Measurements from ENCODE around the gene LZTR1.

DNA sequence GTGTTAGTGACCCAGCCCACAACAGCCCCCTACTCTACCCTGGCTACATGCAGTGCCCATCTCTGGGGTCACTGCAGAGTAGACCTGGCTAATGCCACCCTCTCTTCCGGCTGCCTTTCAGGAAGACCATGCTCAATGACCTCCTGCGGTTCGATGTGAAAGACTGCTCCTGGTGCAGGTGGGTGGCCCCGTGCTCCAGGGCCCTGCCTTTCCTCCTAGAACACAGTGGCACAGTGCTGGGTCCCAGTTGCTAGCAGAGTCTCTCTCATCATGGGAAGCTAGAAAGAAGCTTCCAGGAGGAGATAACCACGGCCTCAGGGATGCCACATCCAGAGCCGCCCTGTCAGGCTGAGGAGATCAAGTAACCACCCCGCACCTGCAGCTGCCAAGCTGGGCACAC is 3.6 kb downstream of the LZTR1 start:
- TF ChIP-seq CTCF (IDR thresholded peaks at IDR 0.05): no peak
- TF ChIP-seq HOXA7 (CRISPR knock-in tag; IDR thresholded peaks at IDR 0.05): no peak
- no peak for TF ChIP-seq USF2 (IDR thresholded peaks at IDR 0.05)
- TF ChIP-seq EP300 (IDR thresholded peaks at IDR 0.05): no peak
- no peak for TF ChIP-seq POLR2A (IDR thresholded peaks at IDR 0.05; ENCODE audit: low read length)
- TF ChIP-seq, protein P1, sequence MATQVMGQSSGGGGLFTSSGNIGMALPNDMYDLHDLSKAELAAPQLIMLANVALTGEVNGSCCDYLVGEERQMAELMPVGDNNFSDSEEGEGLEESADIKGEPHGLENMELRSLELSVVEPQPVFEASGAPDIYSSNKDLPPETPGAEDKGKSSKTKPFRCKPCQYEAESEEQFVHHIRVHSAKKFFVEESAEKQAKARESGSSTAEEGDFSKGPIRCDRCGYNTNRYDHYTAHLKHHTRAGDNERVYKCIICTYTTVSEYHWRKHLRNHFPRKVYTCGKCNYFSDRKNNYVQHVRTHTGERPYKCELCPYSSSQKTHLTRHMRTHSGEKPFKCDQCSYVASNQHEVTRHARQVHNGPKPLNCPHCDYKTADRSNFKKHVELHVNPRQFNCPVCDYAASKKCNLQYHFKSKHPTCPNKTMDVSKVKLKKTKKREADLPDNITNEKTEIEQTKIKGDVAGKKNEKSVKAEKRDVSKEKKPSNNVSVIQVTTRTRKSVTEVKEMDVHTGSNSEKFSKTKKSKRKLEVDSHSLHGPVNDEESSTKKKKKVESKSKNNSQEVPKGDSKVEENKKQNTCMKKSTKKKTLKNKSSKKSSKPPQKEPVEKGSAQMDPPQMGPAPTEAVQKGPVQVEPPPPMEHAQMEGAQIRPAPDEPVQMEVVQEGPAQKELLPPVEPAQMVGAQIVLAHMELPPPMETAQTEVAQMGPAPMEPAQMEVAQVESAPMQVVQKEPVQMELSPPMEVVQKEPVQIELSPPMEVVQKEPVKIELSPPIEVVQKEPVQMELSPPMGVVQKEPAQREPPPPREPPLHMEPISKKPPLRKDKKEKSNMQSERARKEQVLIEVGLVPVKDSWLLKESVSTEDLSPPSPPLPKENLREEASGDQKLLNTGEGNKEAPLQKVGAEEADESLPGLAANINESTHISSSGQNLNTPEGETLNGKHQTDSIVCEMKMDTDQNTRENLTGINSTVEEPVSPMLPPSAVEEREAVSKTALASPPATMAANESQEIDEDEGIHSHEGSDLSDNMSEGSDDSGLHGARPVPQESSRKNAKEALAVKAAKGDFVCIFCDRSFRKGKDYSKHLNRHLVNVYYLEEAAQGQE (IDR thresholded peaks at IDR 0.05): no peak
- TF ChIP-seq SMC3 (IDR thresholded peaks at IDR 0.05): no peak
- TF ChIP-seq RFX5 (IDR thresholded peaks at IDR 0.05): no peak
- TF ChIP-seq, protein P2, sequence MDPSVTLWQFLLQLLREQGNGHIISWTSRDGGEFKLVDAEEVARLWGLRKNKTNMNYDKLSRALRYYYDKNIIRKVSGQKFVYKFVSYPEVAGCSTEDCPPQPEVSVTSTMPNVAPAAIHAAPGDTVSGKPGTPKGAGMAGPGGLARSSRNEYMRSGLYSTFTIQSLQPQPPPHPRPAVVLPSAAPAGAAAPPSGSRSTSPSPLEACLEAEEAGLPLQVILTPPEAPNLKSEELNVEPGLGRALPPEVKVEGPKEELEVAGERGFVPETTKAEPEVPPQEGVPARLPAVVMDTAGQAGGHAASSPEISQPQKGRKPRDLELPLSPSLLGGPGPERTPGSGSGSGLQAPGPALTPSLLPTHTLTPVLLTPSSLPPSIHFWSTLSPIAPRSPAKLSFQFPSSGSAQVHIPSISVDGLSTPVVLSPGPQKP (IDR thresholded peaks at IDR 0.05; ENCODE audit: low read depth, low read length): no peak
- no peak for TF ChIP-seq MYC (IDR thresholded peaks at IDR 0.05; ENCODE audit: borderline replicate concordance, low read length)
- no peak for TF ChIP-seq JUN (IDR thresholded peaks at IDR 0.05)
- TF ChIP-seq CHD4 (IDR thresholded peaks at IDR 0.05; ENCODE audit: borderline replicate concordance): no peak
- TF ChIP-seq SREBF2 (IDR thresholded peaks at IDR 0.05): no peak
- TF ChIP-seq, protein P3, sequence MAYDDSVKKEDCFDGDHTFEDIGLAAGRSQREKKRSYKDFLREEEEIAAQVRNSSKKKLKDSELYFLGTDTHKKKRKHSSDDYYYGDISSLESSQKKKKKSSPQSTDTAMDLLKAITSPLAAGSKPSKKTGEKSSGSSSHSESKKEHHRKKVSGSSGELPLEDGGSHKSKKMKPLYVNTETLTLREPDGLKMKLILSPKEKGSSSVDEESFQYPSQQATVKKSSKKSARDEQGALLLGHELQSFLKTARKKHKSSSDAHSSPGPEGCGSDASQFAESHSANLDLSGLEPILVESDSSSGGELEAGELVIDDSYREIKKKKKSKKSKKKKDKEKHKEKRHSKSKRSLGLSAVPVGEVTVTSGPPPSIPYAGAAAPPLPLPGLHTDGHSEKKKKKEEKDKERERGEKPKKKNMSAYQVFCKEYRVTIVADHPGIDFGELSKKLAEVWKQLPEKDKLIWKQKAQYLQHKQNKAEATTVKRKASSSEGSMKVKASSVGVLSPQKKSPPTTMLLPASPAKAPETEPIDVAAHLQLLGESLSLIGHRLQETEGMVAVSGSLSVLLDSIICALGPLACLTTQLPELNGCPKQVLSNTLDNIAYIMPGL (CRISPR knock-in tag; IDR thresholded peaks at IDR 0.05; ENCODE audit: borderline replicate concordance): no peak

Data from A549 (cell line).